ENCODE data around the gene VPS51. TPM values are rescaled to one million over a fixed set of nuclear protein-coding genes. Genes with fewer than 3 reads are reported as not detected.

The VPS51 gene
- total RNA-seq = 100 to 1,000 TPM; 101 to 121 TPM
- polyA plus RNA-seq = 100 to 1,000 TPM in 1 of 2 donors, 10 to 100 TPM in 1; 73.0 to 191 TPM
- long read RNA-seq, donor 1, transcript VPS51-201 (10 exons, 2,714 nt) = major isoform, 618 of 757 reads
- long read RNA-seq, donor 1, partial matches to known transcripts = 96 of 757 reads
- long read RNA-seq, donor 1, other reads (novel, unspliced or antisense) = 40 of 757 reads
- long read RNA-seq, donor 2, transcript VPS51-201 (10 exons, 2,714 nt) = major isoform, 40 of 69 reads
- long read RNA-seq, donor 2, partial matches to known transcripts = 24 of 69 reads
- long read RNA-seq, donor 2, other reads (novel, unspliced or antisense) = 5 of 69 reads

GRCh38 chr11:65095974-65096806 is at the start of gene VPS51:
TSS of gene VPS51 (plus strand) at chr11:65096214. CDS start at chr11:65096251, 37 bp downstream.
- no peaks in the 10 kb centered on the region for H3K9me3 ChIP-seq (ENCODE audit: control insufficient read depth, low read length)
- ATAC-seq (ENCODE audit: low FRiP score) (peak; percentile 96), DNase-seq (peak; percentile 93)
- peak within 1 kb of the TSS; percentile 41 to 80 for H3K27ac ChIP-seq (ENCODE audit: low read depth in 1 of 2, low read length in 2 of 2)
- 0 to 1% methylated on average over 49 to 52 of the region's 52 CpGs for WGBS, 2 donors
- intact Hi-C loops (cut with DNase I) = loop anchor here in 1 of 2 donors (5.0 kb wide), 1 partner anchor 54 kb away; the partner anchor contains the start of gene SAC3D1
- H3K4me3 ChIP-seq (ENCODE audit: low read length in 2 of 2) = peak within 1 kb of the TSS; percentile 78 to 98
- no peaks in the 10 kb centered on the region for H3K27me3 ChIP-seq (ENCODE audit: control insufficient read depth in 1 of 2, insufficient read depth in 2 of 2, low read length in 1 of 2)
- H3K36me3 ChIP-seq (ENCODE audit: control insufficient read depth in 1 of 2, insufficient read depth in 2 of 2, low read length in 1 of 2) = no peaks in the 10 kb centered on the region
- H3K4me1 ChIP-seq (ENCODE audit: control insufficient read depth in 1 of 2, insufficient read depth in 2 of 2, low read length in 2 of 2) = no peaks in the 10 kb centered on the region

DNA sequence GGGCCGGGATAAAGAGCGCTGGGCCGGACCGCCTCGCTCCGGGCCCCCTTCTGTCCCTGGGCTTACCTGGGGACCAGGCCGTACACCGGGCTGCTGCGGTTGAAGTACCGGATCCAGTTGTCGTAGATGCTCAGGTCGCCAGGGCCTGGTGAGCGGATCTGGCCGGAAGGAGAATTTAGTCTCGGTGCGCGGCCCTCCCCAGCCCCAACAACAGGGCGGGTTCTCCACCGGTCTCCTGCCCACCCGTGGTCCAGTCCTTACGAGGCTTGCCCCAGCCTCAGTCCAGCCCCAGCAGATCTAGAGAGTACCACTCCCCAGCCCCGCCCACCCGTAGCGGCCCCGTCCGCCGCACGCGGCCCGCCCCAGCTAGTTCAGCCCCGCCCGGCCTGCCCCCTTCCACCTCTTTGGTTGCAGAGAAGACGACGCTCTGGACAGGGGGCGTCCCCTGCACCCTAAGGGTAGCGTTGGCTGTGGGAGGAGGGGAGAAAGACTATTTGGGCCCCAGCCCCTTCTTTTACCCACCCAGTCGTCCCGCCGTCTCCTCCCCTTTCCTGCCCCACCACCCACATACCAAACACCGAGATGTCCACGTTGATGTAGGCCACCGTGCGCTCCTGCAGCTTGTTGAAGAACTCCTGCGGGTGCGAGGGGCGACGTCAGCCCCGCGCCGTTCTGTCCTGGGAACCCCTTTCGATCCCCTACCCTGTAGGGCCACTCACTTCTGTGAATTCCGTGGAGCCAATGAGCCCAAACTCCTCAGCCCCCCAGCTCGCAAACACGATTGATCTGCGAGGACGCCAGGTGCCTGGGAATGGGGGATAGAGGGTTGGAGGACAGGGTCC is 48.2 kb upstream of the VPS51 start:
- intact Hi-C loops (cut with DNase I) = no loop called here

DNA sequence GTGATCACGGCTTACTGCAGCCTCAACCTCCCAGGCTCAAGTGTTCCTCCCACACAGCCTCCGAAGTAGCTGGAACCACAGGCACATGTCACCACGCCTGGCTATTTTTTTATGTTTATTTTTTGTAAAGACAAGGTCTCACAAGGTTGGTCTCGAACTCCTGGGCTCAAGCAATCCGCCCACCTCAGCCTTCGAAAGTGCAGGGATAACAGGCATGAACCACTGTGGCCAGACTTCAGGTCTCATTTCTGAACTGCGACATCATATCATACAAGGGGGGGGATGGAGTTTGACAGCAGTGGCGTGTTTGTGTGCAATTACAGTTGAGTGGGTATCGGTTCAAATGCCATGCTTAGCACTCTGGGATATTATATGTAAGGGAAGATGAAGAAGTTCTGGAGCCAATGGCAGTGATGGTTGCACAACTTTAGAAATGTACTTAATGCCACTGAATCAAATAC is 44.6 kb upstream of the VPS51 start:
- H3K36me3 ChIP-seq (ENCODE audit: control insufficient read depth in 1 of 2, insufficient read depth in 2 of 2, low read length in 1 of 2) = no peaks in the 10 kb centered on the region
- H3K9me3 ChIP-seq (ENCODE audit: control insufficient read depth, low read length) = no peaks in the 10 kb centered on the region
- DNase-seq (no peak), ATAC-seq (ENCODE audit: low FRiP score) (no peak)
- no peaks in the 10 kb centered on the region for H3K27me3 ChIP-seq (ENCODE audit: control insufficient read depth in 1 of 2, insufficient read depth in 2 of 2, low read length in 1 of 2)
- WGBS, 2 donors = 56% methylated on average over 9 of the region's 9 CpGs
- intact Hi-C loops (cut with DNase I) = no loop called here
- H3K4me3 ChIP-seq (ENCODE audit: low read length in 2 of 2) = no peak overlapping the region
- H3K27ac ChIP-seq (ENCODE audit: low read depth in 1 of 2, low read length in 2 of 2) = no peak overlapping the region
- H3K4me1 ChIP-seq (ENCODE audit: control insufficient read depth in 1 of 2, insufficient read depth in 2 of 2, low read length in 2 of 2) = no peaks in the 10 kb centered on the region

More for the DNA sequence above, 48.2 kb upstream of the VPS51 start:
- no peaks in the 10 kb centered on the region for H3K36me3 ChIP-seq (ENCODE audit: control insufficient read depth in 1 of 2, insufficient read depth in 2 of 2, low read length in 1 of 2)
- WGBS, 2 donors = 8 to 9% methylated on average over 54 to 56 of the region's 56 CpGs
- peak; percentile 64 for ATAC-seq (ENCODE audit: low FRiP score)
- no peaks in the 10 kb centered on the region for H3K9me3 ChIP-seq (ENCODE audit: control insufficient read depth, low read length)
- no peaks in the 10 kb centered on the region for H3K4me1 ChIP-seq (ENCODE audit: control insufficient read depth in 1 of 2, insufficient read depth in 2 of 2, low read length in 2 of 2)
- no peak overlapping the region for H3K27ac ChIP-seq (ENCODE audit: low read depth in 1 of 2, low read length in 2 of 2)
- peak overlapping the region; percentile 2 to 15 for H3K4me3 ChIP-seq (ENCODE audit: low read length in 2 of 2)
- H3K27me3 ChIP-seq (ENCODE audit: control insufficient read depth in 1 of 2, insufficient read depth in 2 of 2, low read length in 1 of 2) = no peaks in the 10 kb centered on the region
- DNase-seq = peak; percentile 61 to 87

DNA sequence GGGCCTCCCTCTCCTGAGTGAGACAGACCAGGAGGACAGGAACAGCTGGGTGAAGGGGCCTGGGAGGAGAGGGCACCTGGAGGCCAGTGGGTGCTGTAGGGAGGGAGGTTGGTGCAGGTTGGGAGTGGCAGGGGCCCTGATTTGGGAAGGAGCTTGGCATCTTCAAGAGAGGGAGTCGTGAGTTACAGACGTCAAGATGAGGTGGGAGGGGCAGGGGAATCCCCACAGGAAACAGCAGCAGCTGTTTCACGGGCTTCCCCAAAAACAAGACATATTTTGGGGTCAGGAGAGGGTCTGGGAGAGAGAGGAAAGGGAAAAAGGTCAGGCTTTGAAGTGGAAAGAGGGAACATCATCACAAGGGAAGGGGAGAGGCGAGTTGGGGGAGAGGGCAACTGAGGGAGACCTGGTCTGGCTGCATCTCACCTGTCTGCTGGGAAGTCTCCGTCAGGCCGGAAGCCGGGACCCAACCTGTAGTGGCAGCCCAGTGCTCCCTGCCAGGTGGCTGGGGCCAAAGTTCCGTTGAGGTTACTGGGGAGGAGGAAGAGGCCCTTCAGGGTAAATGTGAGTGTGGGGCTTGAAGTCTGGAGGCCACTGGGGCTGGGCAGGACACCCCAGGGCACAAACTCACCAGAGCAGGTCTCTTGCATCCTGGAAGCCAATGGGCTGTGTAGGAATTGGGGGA is 42.0 kb upstream of the VPS51 start:
- intact Hi-C loops (cut with DNase I) = no loop called here
- DNase-seq = no peak
- no peak overlapping the region for H3K27ac ChIP-seq (ENCODE audit: low read depth in 1 of 2, low read length in 2 of 2)
- no peak overlapping the region for H3K4me3 ChIP-seq (ENCODE audit: low read length in 2 of 2)
- H3K27me3 ChIP-seq (ENCODE audit: control insufficient read depth in 1 of 2, insufficient read depth in 2 of 2, low read length in 1 of 2) = no peaks in the 10 kb centered on the region
- no peaks in the 10 kb centered on the region for H3K9me3 ChIP-seq (ENCODE audit: control insufficient read depth, low read length)
- H3K4me1 ChIP-seq (ENCODE audit: control insufficient read depth in 1 of 2, insufficient read depth in 2 of 2, low read length in 2 of 2) = no peaks in the 10 kb centered on the region
- H3K36me3 ChIP-seq (ENCODE audit: control insufficient read depth in 1 of 2, insufficient read depth in 2 of 2, low read length in 1 of 2) = no peaks in the 10 kb centered on the region
- WGBS, 2 donors = 53 to 57% methylated on average over 8 of the region's 8 CpGs
- no peak for ATAC-seq (ENCODE audit: low FRiP score)

GRCh38 chr11:65055538-65055937 is 40.5 kb upstream of the VPS51 start:
- DNase-seq (no peak), ATAC-seq (ENCODE audit: low FRiP score) (no peak)
- no peaks in the 10 kb centered on the region for H3K4me1 ChIP-seq (ENCODE audit: control insufficient read depth in 1 of 2, insufficient read depth in 2 of 2, low read length in 2 of 2)
- H3K4me3 ChIP-seq (ENCODE audit: low read length in 2 of 2) = no peak overlapping the region
- no peak overlapping the region for H3K27ac ChIP-seq (ENCODE audit: low read depth in 1 of 2, low read length in 2 of 2)
- intact Hi-C loops (cut with DNase I) = no loop called here
- no peaks in the 10 kb centered on the region for H3K9me3 ChIP-seq (ENCODE audit: control insufficient read depth, low read length)
- no peaks in the 10 kb centered on the region for H3K36me3 ChIP-seq (ENCODE audit: control insufficient read depth in 1 of 2, insufficient read depth in 2 of 2, low read length in 1 of 2)
- H3K27me3 ChIP-seq (ENCODE audit: control insufficient read depth in 1 of 2, insufficient read depth in 2 of 2, low read length in 1 of 2) = no peaks in the 10 kb centered on the region
- WGBS, 2 donors = 75 to 79% methylated on average over 1 of the region's 1 CpG

DNA sequence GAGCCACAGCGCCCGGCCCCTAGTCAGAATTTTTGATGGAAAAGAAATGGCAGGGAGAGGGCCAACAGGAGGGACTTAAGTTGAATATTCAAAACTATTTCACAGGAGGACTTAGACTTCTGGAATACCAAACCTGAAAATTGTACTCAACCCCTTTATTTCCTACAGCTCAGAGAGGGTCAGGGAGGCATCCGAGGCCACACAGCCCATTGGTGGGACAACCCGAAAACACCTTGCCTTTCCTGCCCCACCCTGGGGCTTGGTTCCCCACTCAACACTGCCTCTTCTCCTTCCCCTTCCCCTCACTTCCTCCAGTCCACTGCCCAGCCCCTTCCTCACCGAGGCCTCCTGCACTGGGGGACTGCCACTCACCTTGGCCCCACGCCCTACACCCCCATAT is 39.0 kb upstream of the VPS51 start:
- DNase-seq = no peak
- Histone ChIP-seq H3K9me3 (ENCODE audit: control insufficient read depth, low read length) (no peaks in the 10 kb centered on the region), H3K4me1 (ENCODE audit: control insufficient read depth in 1 of 2, insufficient read depth in 2 of 2, low read length in 2 of 2) (no peaks in the 10 kb centered on the region), H3K36me3 (ENCODE audit: control insufficient read depth in 1 of 2, insufficient read depth in 2 of 2, low read length in 1 of 2) (no peaks in the 10 kb centered on the region), H3K27ac (ENCODE audit: low read depth in 1 of 2, low read length in 2 of 2) (no peak overlapping the region), H3K4me3 (ENCODE audit: low read length in 2 of 2) (no peak overlapping the region), H3K27me3 (ENCODE audit: control insufficient read depth in 1 of 2, insufficient read depth in 2 of 2, low read length in 1 of 2) (no peaks in the 10 kb centered on the region)
- no peak for ATAC-seq (ENCODE audit: low FRiP score)
- WGBS, 2 donors = 88 to 91% methylated on average over 6 of the region's 6 CpGs
- intact Hi-C loops (cut with DNase I) = no loop called here

DNA sequence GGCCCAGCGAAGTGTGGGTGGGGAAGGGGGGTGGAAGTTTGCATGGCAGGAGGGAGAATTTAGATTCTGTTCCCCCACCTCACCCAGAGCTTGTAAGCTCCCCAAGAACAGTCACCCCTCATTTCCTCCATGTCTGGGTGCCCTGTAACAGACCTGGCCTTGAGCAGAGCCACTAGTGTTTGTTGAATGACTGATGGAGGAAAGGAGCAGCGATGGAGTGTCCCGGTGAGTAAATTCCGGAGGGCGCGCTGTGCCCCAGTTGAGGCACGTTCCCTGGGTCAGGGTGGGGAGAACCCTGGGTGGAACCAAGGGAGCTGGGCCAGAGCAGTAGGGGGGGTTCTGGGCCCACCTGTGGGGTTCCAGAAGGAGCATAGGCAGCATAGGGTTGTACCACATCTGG is 38.5 kb upstream of the VPS51 start:
- 76 to 89% methylated on average over 7 of the region's 7 CpGs for whole genome bisulfite sequencing, 2 donors
- no peak overlapping the region for H3K4me3 ChIP-seq (ENCODE audit: low read length in 2 of 2)
- no peaks in the 10 kb centered on the region for H3K4me1 ChIP-seq (ENCODE audit: control insufficient read depth in 1 of 2, insufficient read depth in 2 of 2, low read length in 2 of 2)
- intact Hi-C loops (cut with DNase I) = no loop called here
- DNase-seq (no peak), ATAC-seq (ENCODE audit: low FRiP score) (no peak)
- H3K27me3 ChIP-seq (ENCODE audit: control insufficient read depth in 1 of 2, insufficient read depth in 2 of 2, low read length in 1 of 2) = no peaks in the 10 kb centered on the region
- no peaks in the 10 kb centered on the region for H3K36me3 ChIP-seq (ENCODE audit: control insufficient read depth in 1 of 2, insufficient read depth in 2 of 2, low read length in 1 of 2)
- H3K27ac ChIP-seq (ENCODE audit: low read depth in 1 of 2, low read length in 2 of 2) = no peak overlapping the region
- no peaks in the 10 kb centered on the region for H3K9me3 ChIP-seq (ENCODE audit: control insufficient read depth, low read length)

DNA sequence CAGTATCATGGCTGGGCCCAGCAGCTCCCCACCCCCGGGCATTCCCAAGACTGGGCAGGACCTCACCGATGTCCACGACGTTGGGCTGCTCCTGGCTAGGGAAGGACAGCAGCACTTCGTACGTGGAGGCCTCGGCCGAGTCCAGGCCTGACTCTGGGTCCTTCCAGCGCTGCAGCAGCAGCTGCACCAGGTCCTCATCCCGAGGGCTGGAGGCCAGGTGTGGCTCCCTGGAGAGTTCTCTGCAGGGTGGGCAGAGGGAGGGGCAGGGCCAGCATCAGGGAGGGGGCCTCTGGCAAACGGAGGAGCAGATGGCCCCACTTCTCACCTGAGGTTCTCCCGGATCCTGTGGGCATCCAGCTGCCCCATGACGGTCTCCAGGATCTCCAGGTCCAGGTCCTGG is 38.0 kb upstream of the VPS51 start:
- H3K9me3 ChIP-seq (ENCODE audit: control insufficient read depth, low read length) = no peaks in the 10 kb centered on the region
- no peaks in the 10 kb centered on the region for H3K36me3 ChIP-seq (ENCODE audit: control insufficient read depth in 1 of 2, insufficient read depth in 2 of 2, low read length in 1 of 2)
- H3K4me3 ChIP-seq (ENCODE audit: low read length in 2 of 2) = no peak overlapping the region
- no peak overlapping the region for H3K27ac ChIP-seq (ENCODE audit: low read depth in 1 of 2, low read length in 2 of 2)
- no peak for DNase-seq
- no peak for ATAC-seq (ENCODE audit: low FRiP score)
- intact Hi-C loops (cut with DNase I) = no loop called here
- WGBS, 2 donors = 54 to 69% methylated on average over 11 to 13 of the region's 13 CpGs
- H3K27me3 ChIP-seq (ENCODE audit: control insufficient read depth in 1 of 2, insufficient read depth in 2 of 2, low read length in 1 of 2) = no peaks in the 10 kb centered on the region
- no peaks in the 10 kb centered on the region for H3K4me1 ChIP-seq (ENCODE audit: control insufficient read depth in 1 of 2, insufficient read depth in 2 of 2, low read length in 2 of 2)

Measured in aorta (tissue), 5 donors.